HG03432 (cell line): ENCODE measurements around the gene HFM1.
"Not testable (repeated sequence)": the region's sequence is repeated elsewhere in the genome, so short reads cannot be mapped to it uniquely, and the experiment has no call there.

ENCODE experiments used
- ATAC-seq: cut with Tn5 transposase; IDR thresholded peaks from one replicate; pipeline ENCODE4 v1.9.1; 2021; ENCODE audit warnings: mild to moderate bottlenecking, moderate library complexity; ENCODE audit not compliant: unreplicated experiment

The HFM1 gene, protein sequence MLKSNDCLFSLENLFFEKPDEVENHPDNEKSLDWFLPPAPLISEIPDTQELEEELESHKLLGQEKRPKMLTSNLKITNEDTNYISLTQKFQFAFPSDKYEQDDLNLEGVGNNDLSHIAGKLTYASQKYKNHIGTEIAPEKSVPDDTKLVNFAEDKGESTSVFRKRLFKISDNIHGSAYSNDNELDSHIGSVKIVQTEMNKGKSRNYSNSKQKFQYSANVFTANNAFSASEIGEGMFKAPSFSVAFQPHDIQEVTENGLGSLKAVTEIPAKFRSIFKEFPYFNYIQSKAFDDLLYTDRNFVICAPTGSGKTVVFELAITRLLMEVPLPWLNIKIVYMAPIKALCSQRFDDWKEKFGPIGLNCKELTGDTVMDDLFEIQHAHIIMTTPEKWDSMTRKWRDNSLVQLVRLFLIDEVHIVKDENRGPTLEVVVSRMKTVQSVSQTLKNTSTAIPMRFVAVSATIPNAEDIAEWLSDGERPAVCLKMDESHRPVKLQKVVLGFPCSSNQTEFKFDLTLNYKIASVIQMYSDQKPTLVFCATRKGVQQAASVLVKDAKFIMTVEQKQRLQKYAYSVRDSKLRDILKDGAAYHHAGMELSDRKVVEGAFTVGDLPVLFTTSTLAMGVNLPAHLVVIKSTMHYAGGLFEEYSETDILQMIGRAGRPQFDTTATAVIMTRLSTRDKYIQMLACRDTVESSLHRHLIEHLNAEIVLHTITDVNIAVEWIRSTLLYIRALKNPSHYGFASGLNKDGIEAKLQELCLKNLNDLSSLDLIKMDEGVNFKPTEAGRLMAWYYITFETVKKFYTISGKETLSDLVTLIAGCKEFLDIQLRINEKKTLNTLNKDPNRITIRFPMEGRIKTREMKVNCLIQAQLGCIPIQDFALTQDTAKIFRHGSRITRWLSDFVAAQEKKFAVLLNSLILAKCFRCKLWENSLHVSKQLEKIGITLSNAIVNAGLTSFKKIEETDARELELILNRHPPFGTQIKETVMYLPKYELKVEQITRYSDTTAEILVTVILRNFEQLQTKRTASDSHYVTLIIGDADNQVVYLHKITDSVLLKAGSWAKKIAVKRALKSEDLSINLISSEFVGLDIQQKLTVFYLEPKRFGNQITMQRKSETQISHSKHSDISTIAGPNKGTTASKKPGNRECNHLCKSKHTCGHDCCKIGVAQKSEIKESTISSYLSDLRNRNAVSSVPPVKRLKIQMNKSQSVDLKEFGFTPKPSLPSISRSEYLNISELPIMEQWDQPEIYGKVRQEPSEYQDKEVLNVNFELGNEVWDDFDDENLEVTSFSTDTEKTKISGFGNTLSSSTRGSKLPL (N-terminal part only)

GRCh38 chr1:91404151-91405012 lies at the start of gene HFM1:
Gene HFM1, minus strand, starts transcription at chr1:91404837. Its CDS starts 3,755 bp downstream, at chr1:91401082.
- peak; percentile 95 for ATAC-seq

- ATAC-seq = no peak
Observed at GRCh38 chr1:91454136-91454535, 49.5 kb upstream of the HFM1 start.

DNA sequence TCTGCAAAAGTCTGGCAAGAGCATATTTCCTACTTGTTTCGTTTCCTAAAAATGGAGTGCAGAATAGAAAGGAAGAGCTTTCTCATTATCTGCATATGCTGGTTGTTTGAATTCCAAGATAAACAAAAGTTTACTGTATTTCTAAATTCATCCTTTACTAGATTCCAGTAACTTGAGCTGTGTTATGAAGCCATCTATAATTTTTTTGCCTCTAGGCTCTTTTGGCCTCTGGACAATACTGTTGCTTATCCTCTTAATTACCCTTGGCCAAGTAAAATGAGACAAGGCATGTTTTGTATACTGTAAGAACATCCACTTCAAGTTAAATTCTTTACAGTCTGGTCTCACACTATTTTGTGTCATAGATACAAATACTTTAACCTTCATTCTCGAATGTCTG lies 45.6 kb upstream of the HFM1 start:
- no peak for ATAC-seq

GRCh38 chr1:91447782-91448181 lies 43.1 kb upstream of the HFM1 start:
- not testable (repeated sequence) for ATAC-seq

DNA sequence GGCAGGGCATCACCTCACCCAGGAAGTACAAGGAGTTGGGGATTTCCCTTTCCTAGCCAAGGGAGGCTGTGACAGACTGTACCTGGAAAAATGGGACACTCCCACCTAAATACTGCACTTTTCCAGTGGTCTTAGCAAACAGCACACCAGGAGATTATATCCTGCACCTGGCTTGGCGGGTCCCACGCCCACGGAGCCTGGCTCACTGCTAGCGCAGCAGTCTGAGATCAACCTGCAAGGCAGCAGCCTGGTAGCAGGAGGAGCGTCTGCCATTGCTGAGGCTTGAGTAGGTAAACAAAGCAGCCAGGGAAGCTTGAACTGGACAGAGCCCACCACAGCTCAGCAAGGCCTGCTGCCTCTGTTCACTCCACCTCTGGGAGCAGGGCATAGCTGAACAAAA lies 37.3 kb upstream of the HFM1 start:
- not testable (repeated sequence) for ATAC-seq

GRCh38 chr1:91440847-91441246 lies 36.2 kb upstream of the HFM1 start:
- no peak for ATAC-seq

DNA sequence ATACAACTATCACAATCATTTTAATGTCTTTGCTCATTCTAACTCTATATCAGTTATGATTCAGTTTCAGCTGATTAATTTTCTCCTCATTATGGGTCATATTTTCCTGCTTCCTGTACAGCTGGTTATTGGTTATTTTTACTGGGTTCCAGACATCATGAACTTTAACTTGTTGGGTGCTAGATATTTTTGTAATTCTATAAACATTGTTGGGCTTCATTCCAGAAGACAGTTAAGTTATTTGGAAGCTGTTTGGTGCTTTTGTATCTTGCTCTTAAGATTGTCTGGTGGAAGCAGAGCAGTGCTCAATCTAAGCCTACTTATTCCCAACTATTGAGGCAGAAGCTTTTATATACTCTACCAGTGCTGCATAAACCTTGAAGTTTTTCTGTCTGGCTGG lies 34.4 kb upstream of the HFM1 start:
- ATAC-seq = no peak

GRCh38 chr1:91428182-91428798 lies 23.7 kb upstream of the HFM1 start:
- ATAC-seq = no peak

- ATAC-seq = no peak
Observed at GRCh38 chr1:91427741-91428140, 23.1 kb upstream of the HFM1 start.

GRCh38 chr1:91422523-91422922 lies 17.9 kb upstream of the HFM1 start:
- not testable (repeated sequence) for ATAC-seq

DNA sequence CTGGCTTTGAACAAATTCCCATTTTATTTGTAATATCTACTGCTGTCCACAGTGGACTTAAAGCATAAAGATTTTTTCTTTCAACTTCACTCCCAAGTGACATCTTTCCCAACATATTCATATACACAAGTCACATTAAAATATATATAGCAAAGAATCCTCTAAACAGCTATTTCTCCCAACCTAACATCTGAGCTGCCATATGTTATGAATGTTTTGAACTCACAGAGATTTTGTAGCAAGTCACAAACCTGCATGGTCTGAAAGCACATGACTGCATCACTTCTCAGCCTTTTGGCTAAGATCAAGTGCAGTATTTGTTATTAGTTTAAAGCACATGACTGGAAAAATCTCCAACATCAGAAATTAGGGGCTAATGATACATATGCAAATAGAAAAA lies 7.7 kb upstream of the HFM1 start:
- no peak for ATAC-seq

DNA sequence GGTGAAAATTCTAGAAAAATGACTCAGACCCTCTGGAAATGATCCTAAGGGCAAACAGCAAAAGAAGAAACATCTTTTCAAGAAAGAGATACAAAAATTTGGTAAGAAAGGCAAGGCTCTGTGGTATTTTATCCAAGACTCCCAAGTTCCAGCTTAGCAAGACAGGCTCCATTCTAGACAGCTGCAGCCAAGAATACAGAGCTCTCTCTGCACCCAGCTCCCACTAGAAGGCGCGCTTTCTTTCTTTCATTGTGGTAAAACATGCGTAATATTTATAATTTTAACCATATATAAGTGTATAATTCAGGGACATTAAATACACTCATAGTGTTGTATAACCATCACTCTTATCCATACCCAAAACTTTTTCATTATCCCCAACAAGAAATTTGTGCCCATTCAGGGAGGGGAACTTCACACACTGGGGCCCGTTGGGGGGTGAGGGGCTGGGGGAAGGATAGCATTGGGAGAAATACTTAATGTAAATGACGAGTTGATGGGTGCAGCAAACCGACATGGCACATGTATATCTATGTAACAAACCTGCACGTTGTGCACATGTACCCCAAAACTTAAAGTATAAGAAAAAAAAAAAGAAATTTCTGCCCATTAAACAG lies 2.2 kb upstream of the HFM1 start:
- no peak for ATAC-seq

GRCh38 chr1:91402023-91402422 lies 2.6 kb downstream of the HFM1 start:
- no peak for ATAC-seq

- ATAC-seq = no peak
Observed at GRCh38 chr1:91400133-91400725, 4.4 kb downstream of the HFM1 start.

DNA sequence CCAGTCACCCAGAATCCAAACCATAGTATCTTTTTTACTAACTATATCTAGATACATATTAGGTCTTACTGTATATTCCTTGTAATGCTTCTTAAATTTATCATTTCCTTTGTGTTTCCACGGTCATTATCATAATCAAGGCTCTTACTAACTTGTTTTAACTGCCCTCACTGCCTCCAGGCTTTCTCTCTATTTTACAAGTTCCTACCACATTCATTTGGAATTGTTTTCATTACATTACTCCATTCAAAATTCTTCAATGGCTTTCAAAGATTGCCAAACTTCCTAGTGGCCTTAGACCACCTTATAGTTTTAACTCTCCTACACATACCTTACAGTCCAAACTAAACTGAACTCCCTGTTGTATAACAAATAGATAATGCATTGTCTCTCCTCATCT lies 6.3 kb downstream of the HFM1 start:
- no peak for ATAC-seq

DNA sequence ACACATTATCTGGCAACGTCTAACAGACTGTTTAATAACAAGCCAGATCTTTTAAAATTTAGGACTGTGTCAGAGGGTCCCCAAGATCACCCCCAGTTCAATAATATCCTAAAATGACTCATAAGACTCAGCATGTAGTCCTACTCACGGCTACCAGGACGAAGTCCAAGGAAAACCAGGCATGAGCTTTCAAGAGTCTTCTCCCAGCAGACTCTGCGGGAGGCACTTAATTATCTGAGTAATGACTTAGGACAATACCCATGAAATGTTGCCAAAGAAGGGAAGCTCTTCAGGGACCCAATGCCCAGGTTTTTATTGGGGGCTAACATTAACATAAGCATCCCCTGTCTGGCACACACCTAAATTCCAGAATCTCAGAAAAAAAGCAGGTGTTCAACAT lies 7.0 kb downstream of the HFM1 start:
- ATAC-seq = no peak

GRCh38 chr1:91393042-91393441 lies 11.6 kb downstream of the HFM1 start:
- ATAC-seq = no peak

DNA sequence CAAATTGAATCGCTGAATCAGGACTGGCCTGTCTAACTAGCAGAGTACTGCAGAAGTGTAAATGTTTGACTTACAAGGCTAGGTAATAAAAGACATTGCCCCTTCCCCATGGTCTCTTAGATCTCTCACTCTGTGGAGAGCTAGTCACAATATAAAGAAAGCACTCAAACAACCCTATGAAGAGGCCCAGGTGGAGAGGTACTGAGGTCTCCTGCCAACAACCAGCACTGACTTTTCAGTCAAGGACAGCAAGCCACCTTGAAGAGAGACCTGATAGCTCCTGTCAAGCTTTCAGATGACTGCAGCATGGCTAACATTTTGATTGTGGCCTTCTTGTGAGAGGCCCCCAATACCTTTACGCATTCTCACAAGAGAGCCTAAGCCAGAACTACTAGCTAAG lies 18.5 kb downstream of the HFM1 start:
- ATAC-seq = no peak

GRCh38 chr1:91383456-91383855 lies 21.2 kb downstream of the HFM1 start:
- ATAC-seq = no peak
